HG02588 (cell line): ENCODE results near the gene MAPK4.

Experiments
- ATAC-seq: cut with Tn5 transposase; IDR thresholded peaks from one replicate; pipeline ENCODE4 v1.9.1; 2021; ENCODE audit warnings: mild to moderate bottlenecking, moderate library complexity; ENCODE audit not compliant: unreplicated experiment

Gene MAPK4

GRCh38 chr18:50716902-50717301 is 157.0 kb downstream of the MAPK4 start:
- no peak for ATAC-seq

DNA sequence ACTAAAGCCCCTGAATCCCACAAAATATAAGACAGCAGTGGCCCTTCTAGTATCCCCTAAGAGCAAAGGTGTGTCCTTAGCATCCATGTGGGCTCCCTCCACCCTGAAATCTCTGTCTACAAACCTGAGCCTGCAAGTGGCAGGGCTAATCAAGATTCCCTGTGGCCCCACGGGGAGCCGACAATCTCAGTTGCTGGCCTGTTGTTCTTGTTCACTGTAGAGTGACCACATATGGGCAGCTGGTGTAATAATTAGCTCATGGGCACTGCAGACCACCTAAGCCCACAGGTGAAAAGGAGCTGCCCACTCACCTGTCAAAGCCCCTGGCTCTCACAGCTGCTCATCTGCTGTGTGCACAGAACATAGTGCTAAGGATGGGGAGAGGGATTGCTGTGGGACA is 157.7 kb downstream of the MAPK4 start:
- no peak for ATAC-seq

GRCh38 chr18:50719471-50720324 is 159.8 kb downstream of the MAPK4 start:
- ATAC-seq, result no peak

- no peak for ATAC-seq
Observed at GRCh38 chr18:50720325-50720674, 160.4 kb downstream of the MAPK4 start.

DNA sequence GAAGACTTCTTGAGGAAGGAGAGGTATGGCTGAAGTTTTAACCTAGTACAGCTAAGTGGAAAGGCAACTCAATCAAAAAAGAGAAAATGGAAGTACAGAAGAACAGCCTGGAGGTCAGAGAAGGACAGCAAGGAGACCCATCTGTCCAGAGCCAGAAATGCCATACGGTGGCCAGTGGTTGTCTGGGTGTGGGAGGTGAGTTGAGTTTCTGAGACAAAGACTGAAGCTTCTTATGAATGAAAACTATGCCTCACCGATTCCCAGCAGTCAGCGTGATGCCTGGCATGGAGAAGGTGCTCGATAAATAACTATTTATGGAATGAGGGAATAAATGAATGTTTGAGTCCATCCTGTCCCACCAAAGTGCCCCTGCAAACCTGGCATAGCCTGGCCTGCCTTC is 161.1 kb downstream of the MAPK4 start:
- no peak for ATAC-seq

DNA sequence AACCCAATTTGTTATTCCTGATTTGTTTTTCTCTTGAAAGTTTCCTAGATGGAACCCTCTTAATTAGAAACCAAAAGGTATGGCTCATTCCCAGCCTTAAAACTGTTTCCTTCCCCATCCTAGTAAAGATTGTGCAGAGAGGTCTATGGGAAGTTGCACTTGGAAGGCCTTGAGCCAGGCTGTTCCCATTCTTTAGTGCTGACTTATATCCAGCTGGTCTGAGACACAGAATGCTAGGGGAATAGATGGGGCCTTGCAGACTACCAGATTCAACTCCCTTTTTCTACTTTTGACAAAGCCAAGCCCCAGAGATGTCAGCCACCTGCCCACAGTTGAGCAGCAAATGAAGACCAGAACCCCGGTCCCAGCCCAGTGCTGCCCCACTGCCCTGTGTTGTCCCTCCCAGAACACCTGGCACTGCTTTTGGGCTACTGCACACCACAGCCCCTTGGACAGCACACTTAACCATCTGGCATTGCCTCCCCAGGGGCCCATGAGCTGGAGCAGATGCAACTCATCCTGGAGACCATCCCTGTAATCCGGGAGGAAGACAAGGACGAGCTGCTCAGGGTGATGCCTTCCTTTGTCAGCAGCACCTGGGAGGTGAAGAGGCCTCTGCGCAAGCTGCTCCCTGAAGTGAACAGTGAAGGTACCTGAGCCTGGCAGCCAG is 161.7 kb downstream of the MAPK4 start:
- ATAC-seq, result no peak

DNA sequence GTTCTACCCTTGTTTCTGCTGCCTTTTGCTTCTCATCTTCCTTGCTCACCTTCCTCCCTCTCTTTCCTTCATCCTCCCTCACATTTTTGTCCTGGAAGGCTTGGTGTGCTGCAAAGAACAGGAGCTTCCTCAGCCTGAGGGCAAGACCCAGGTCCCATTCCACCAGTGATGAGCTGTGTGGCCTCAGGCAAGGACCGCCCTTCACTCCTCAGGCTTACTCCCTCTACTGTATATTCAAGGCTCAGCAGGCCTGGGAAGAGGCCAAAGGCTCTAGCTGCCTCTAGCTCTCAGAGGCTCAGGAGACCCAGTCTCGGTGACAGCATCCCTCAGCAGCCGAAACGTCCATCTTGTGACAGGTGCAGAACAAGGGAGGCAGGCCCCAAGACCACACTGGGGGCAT is 162.4 kb downstream of the MAPK4 start:
- ATAC-seq, result no peak

DNA sequence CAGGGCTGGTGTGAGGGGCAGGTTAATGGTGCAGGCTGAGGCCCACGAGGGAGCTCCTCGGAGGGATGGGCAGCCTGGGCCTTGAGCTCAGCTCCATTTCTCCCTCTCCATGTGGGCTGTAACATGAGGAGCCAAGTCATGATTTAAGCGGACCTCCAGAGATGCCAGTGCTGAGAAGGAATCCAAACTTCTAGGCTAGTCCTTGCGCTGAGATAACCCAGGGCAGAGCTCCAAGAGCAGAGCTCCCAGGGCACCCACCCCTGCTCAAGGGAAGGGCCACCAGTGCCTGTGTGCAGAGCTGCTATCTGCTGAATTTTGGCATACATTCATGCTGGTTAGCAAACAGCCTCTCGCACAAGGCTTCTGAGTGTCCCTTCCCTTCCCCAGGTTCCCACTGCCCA is 164.9 kb downstream of the MAPK4 start:
- ATAC-seq, result no peak

GRCh38 chr18:50726960-50727589 is 167.2 kb downstream of the MAPK4 start:
- ATAC-seq, result peak; percentile 75

- no peak for ATAC-seq
Observed at GRCh38 chr18:50727721-50728471, 168.0 kb downstream of the MAPK4 start.

GRCh38 chr18:50729376-50729775 is 169.5 kb downstream of the MAPK4 start:
- ATAC-seq, result no peak

DNA sequence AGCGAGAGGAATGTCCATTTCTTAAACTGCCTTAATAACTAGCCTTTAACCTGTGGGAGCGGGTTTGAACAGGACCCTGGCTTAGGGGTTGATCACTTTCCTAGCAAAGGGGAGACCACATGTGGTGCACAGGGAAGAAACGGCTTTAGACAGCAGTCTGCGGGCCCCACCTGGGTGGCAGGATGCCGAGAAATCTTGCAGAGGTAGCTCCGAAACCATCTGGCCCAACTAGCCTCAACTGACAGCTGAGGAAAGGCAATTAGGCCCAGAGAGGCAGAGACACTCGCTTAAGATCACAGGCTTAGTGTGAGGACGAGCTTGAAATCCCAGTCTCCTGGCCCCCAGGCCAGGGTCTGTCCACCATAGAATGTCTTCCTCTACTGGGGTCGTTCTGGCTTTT is 170.1 kb downstream of the MAPK4 start:
- ATAC-seq, result no peak

DNA sequence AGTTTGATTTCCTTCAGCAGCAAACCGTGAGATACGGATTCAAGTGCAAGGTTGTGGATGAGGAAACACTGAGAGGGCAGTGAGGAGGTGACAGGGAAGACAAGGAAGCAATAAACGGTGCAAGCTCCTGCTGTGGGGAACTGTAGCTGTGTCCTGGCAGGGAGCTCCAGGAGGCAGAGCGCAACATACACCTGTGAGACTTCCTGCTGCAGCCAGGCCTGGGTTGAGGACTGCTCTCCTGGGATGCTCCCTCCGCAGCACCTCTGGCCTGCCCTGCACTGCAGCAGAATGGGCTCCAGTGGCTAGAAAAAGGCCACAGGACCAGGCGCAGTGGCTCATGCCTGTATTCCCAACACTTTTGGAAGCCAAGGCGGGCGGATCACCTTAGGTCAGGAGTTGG is 174.5 kb downstream of the MAPK4 start:
- no peak for ATAC-seq

DNA sequence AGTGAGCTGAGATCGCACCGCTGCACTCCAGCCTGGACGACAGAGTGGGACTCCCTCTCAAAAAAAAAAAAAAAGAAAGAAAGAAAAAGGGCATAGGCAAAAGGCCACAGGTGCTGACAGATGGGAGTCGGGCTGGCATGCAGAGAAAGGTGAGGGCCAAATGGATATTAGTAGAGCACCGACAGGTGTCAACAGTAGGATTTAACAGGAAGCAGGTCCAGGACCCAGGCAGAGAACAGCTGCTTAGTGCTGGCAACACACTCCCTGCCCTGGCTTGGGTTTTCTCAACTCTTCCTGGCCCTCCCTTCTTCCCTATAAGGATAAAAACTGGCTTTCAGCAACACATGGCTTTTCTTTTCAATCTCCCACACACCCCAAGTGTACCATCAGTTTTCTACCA is 175.0 kb downstream of the MAPK4 start:
- ATAC-seq, result no peak

- no peak for ATAC-seq
Observed at GRCh38 chr18:50737127-50737526, 177.2 kb downstream of the MAPK4 start.

GRCh38 chr18:50738098-50738757 is 178.3 kb downstream of the MAPK4 start:
- ATAC-seq, result no peak

DNA sequence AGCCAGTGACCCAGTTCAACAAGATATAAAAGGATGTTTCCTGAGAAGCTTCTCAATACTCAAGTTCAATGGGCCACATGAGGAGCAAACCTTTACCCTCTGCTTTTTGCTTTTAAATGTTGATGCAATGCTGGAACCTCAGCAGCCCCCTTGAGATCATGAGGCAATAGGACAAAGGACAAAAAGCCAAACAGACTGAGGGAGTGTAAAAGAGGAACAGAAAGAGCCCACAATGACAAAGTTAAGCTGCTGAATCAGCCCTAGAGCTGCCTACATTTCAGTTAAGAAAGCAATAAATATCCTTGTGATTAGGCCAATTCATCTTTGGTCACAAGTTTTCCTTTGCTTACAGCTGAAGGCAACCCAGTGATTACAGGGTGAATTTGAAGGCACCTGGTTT is 183.1 kb downstream of the MAPK4 start:
- ATAC-seq, result no peak

DNA sequence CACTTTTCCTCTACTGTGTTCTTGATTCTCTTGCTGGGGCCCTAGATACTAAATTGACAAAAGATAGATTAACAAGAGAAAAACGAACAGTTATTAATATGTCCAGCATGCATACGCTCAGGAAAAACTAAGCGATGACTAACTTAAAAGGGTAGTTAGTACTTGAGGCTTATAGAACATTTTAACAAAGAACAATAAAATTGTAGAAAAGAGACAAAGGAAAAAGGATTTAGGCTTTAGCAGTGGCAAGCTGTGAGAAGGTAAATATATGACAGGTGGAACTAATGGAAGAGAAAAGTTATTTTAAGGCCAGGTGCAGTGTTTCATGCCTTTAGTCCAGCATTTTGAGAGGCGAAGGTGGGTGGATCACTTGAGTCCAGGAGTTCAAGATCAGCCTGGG is 184.4 kb downstream of the MAPK4 start:
- no peak for ATAC-seq

- ATAC-seq, result no peak
Observed at GRCh38 chr18:50745945-50746344, 186.1 kb downstream of the MAPK4 start.

DNA sequence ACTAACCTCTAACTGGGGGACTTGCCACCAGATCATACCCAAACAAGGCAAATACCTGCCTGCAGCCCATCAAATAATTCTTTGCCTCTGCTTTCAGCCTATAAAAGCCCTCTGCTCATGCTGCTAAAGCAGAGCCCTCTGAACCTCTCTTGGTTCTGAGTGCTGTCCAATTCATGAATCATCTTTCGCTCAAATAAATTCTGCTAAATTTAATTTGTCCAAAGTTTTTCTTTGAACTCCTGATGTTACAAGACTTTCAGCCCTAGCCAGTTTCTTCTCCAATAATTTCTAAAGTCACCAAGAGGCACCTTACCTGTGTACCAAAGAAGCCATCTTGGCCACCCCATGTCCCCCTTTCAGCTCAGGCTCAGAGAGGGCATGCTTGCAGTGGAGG is 188.0 kb downstream of the MAPK4 start:
- ATAC-seq, result no peak
